Neural crest cell (in vitro differentiated cells): ENCODE results near the gene GALNT6. TPM values are rescaled to one million over a fixed set of nuclear protein-coding genes. Genes with fewer than 3 reads are reported as not detected.

ENCODE experiments used
- DNase-seq: peaks from one replicate; pipeline ENCODE4 v3.0.0; 2021; ENCODE audit warnings: low read depth, mixed read lengths, low spot score
- H3K27ac Mint-ChIP-seq: one replicate; pipeline ENCODE4 v1.8.0; 2021; ENCODE audit warnings: mild to moderate bottlenecking, mixed read lengths; ENCODE audit not compliant: unreplicated experiment
- H3K27me3 Mint-ChIP-seq: 2 replicates; pipeline ENCODE4 v1.8.0; 2021; ENCODE audit warnings: low read depth, mild to moderate bottlenecking, mixed read lengths
- H3K36me3 Mint-ChIP-seq: 2 replicates; pipeline ENCODE4 v1.8.0; 2021; ENCODE audit warnings: low read depth, mild to moderate bottlenecking, mixed read lengths
- H3K4me1 Mint-ChIP-seq: 2 replicates; pipeline ENCODE4 v1.8.0; 2021; ENCODE audit warnings: mixed read lengths
- H3K4me3 Mint-ChIP-seq: one replicate; pipeline ENCODE4 v1.8.0; 2021; ENCODE audit warnings: mild to moderate bottlenecking, mixed read lengths
- H3K9me3 Mint-ChIP-seq: 2 replicates; pipeline ENCODE4 v1.8.0; 2021; ENCODE audit warnings: mixed read lengths
- total RNA-seq: library from RNA; stranded (reverse); gene quantifications from 2 replicates; pipeline ENCODE4 v1.2.1, GENCODE V29; 2021
- TF ChIP-seq, protein P1 (sequence below): fragments of 200-600 bp; sonication (generic); conservative IDR thresholded peaks from 2 replicates; pipeline ENCODE4 v1.5.0; 2021; ENCODE audit warnings: antibody characterized with exemption, mild to moderate bottlenecking

GALNT6 gene
- total RNA-seq, 1 donor from 2014 or later, result 0.09 TPM

- Mint-ChIP-seq H3K36me3 (no peaks in the 10 kb centered on the region), H3K9me3 (no peaks in the 10 kb centered on the region), H3K4me3 (no peak overlapping the region), H3K27me3 (no peaks in the 10 kb centered on the region), H3K4me1 (peaks cover 21% of the 10 kb centered on the region), H3K27ac (no peak overlapping the region)
- TF ChIP-seq, protein P1, sequence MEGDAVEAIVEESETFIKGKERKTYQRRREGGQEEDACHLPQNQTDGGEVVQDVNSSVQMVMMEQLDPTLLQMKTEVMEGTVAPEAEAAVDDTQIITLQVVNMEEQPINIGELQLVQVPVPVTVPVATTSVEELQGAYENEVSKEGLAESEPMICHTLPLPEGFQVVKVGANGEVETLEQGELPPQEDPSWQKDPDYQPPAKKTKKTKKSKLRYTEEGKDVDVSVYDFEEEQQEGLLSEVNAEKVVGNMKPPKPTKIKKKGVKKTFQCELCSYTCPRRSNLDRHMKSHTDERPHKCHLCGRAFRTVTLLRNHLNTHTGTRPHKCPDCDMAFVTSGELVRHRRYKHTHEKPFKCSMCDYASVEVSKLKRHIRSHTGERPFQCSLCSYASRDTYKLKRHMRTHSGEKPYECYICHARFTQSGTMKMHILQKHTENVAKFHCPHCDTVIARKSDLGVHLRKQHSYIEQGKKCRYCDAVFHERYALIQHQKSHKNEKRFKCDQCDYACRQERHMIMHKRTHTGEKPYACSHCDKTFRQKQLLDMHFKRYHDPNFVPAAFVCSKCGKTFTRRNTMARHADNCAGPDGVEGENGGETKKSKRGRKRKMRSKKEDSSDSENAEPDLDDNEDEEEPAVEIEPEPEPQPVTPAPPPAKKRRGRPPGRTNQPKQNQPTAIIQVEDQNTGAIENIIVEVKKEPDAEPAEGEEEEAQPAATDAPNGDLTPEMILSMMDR, result no peak
- DNase-seq, result no peak
These were observed 39.1 kb upstream of the GALNT6 start for GRCh38 chr12:51430196-51430895.

GRCh38 chr12:51429700-51430099 is 38.5 kb upstream of the GALNT6 start:
- Mint-ChIP-seq H3K4me1 (peaks cover 23% of the 10 kb centered on the region), H3K9me3 (no peaks in the 10 kb centered on the region), H3K27ac (no peak overlapping the region), H3K36me3 (no peaks in the 10 kb centered on the region), H3K4me3 (no peak overlapping the region), H3K27me3 (no peaks in the 10 kb centered on the region)
- TF ChIP-seq, protein P1, result no peak
- no peak for DNase-seq

DNA sequence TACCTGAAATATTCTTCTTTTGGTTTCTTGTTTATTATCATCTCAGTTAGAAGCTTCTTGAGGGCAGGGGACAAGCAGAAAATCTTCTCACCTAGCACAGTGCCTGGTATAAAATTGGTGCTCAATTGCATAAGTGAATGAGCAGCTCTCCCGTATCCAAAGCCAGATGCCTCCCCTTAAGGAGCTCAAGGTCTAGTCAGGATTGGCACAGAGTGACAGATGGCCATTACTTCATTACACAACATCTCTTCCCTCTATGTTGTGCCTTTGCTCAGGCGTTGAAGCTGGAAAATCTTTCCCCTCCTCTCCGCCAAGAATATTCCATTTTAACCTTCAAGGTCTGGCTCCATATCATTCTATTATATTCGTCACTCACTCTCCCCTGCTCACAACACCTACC is 37.0 kb upstream of the GALNT6 start:
- Mint-ChIP-seq H3K27ac (no peak overlapping the region), H3K9me3 (no peaks in the 10 kb centered on the region), H3K36me3 (no peaks in the 10 kb centered on the region), H3K27me3 (no peaks in the 10 kb centered on the region), H3K4me3 (no peak overlapping the region), H3K4me1 (peaks cover 31% of the 10 kb centered on the region)
- TF ChIP-seq, protein P1, result no peak
- no peak for DNase-seq

DNA sequence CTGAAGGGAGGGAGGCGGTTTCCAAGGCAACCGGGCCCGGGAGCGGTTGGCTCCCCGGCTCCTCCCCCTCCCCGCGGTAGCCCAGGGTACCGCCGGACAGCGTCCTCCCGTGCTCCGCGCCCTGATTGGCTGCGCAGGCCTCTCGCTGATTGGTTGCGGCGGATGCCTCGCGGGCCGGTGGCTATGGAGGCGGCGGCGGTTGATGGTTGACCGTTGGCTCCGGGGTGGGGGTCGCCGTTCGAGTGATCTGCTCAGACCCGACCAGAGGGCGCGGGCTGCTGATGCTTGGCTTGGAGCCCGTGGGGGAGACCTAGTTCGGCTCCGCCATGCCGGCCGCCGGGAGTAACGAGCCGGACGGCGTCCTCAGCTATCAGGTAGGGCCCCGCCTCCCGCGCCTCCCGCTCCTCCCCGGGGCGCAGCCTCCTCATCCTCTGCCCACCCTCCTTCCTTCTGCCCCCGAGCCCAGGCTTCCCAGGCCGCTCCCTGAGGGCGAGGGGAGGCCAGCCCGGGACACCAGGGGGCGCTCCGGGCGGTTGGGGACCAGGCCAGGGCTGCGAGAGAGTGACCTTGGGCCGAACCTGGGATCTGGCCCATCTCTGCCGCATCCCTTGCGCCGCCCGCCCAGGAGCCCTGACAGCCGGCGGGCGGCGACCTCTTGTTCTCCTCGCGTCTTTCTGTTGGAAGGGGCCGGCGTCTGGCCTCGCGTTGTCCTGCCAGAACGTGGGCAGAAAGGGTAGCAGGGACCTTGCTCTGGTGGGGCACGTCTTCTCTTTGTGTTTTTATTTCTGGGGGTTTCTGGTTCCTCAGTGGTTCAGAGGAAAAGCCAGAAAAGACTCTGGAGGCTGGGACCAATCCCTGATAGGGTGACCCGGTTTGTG is 33.7 kb upstream of the GALNT6 start, which contains the start of gene SLC4A8:
Gene SLC4A8, plus strand, starts transcription at position 170 of the 878 bp plus-strand sequence. Its CDS starts 157 bp downstream, at position 327.
- Mint-ChIP-seq H3K36me3 (no peaks in the 10 kb centered on the region), H3K27ac (peak within 1 kb of the TSS; percentile 40), H3K27me3 (no peaks in the 10 kb centered on the region), H3K4me1 (peaks cover 46% of the 10 kb centered on the region), H3K4me3 (peak within 1 kb of the TSS; percentile 92), H3K9me3 (no peaks in the 10 kb centered on the region)
- TF ChIP-seq, protein P1, result peak; percentile 87
- peak; percentile 94 for DNase-seq

GRCh38 chr12:51424094-51424661 is 33.0 kb upstream of the GALNT6 start:
- DNase-seq, result no peak
- peaks cover 54% of the 10 kb centered on the region for H3K4me1 Mint-ChIP-seq
- TF ChIP-seq, protein P1, result no peak
- no peak overlapping the region for H3K27ac Mint-ChIP-seq
- H3K36me3 Mint-ChIP-seq, result no peaks in the 10 kb centered on the region
- no peaks in the 10 kb centered on the region for H3K27me3 Mint-ChIP-seq
- no peaks in the 10 kb centered on the region for H3K9me3 Mint-ChIP-seq
- peak overlapping the region; percentile 92 for H3K4me3 Mint-ChIP-seq
